GM10847 (cell line): ENCODE measurements around the gene WSCD2.

Source experiments
- POLR2A ChIP-seq: IDR thresholded peaks from 2 replicates; pipeline ENCODE4 v1.6.1; 2011; ENCODE audit not compliant: insufficient read length; ENCODE audit errors: extremely low read depth

The WSCD2 gene

DNA sequence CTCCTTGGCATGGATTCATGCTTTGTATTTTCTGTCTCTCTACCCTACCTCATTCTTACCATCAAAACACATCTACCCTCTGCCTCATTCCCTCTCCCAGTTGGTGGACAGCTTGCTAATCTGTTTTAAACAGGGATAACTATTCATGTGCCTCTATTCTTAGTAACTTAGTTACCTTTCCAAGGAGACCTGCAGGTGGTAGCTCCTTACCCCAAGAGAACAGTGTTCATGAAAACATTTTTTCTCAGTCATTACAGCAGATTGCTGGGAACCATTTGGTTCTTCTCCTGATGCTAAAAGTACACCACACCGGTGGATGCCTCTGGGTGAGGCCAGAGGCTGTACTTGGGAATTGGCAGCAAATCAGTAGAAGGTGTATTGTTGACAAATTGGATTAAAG lies 137.0 kb downstream of the WSCD2 start:
- TF ChIP-seq POLR2A = no peak

DNA sequence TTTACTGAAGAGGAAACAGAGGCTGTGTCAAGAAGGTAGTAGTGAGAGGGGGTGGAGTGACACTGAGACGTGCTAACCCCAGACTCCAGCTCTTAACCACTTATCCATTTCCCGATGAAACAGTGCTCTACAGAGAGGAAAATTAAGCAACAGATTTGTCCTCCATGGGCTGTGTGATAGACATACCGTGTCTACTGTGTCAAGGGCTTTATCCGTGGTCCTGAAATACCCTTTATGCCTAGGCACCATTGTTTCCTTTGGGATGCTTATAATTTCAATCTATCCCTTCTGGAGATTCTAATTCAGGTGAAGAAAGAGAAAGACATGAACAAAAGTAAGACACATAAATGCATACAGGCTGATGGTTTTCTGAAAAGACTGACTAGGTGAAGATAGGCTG lies 138.4 kb downstream of the WSCD2 start:
- TF ChIP-seq POLR2A = no peak

DNA sequence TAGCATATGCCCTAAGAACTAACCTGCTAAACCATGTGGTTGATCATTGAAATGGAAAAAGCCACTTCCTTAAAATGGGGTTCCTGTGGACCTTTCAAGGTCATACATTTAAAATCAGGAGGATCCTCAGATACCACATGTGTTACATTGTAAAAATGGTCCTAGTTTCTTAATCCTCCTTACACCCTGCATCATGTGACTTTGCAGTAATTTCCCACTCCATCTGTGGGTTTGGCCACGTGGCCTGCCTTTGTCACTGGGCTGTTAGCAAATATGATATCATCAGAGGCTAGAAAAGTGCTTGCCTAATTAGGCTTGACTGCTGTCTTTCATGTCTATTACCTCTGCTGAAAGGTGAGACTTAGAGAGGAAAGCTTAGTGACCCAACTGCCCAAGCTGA lies 139.3 kb downstream of the WSCD2 start:
- TF ChIP-seq POLR2A = no peak

DNA sequence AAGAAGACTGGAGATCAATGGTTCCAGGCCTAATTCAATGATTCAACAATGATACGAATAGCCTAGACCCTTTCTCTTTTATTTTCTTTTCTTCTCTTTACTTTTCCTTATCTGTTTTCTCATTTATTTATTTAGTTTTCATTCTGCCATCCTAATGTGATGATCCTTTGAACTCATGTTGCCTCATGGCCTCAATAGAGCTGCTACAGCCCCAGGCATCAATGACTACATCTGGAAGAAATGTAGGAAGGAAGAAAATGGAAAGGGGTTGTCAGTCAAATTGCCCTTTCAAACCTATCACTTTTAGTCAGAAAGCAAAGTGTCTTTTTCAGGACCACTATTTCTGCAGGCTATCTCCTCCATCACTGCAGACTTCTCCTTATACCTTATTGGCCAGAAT lies 140.1 kb downstream of the WSCD2 start:
- TF ChIP-seq POLR2A = no peak

DNA sequence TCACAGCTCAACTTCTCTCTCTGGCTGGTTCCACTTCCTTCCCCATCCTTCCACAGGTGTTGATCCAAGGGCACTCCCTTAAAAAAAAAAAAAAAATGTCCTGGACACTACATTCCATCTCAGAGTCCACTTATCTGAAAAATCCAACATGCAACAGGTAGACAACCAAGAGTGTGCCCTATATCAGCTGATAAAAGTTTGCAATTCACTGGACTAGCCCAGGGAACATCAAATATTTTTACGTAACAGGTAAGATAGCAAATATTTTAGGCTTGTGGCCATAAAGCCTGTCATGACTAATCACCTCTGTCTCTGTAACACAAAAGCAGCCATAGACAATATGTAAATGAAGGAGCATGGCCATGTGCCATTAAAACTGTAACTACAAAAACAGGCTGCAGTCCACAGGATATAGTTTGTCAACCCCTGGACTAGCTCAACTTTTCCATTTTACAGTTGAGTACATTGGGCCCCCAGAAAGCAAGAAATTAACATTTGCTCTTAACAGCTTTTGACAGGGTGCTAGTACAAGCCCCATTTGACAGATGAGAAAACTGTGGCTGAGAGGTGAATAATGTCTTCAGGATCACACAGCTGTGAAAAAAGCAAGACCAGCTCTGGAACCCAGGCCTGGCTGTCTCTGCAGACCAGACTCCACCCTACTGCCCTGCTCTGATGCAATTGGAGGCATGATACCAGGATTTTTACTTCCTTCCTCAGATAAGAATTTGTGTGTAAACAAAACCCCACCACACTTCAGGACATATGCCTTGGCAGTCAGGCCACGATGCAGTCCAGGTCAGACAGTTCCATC lies 141.2 kb downstream of the WSCD2 start:
- no peak for TF ChIP-seq POLR2A

DNA sequence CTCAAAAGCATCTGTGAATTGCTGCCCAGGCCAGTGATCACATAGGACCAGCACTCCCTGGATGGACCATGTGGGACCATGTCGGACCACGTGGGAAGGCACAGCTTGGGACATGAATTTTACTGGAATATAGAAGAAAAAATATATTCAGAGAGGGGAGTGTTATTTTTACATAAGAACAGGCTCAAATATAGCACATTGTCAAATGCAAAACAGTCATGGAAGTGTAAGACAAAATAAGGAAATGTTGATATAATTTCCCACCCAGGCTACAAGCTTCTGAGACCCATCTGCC lies 141.7 kb downstream of the WSCD2 start:
- no peak for TF ChIP-seq POLR2A

DNA sequence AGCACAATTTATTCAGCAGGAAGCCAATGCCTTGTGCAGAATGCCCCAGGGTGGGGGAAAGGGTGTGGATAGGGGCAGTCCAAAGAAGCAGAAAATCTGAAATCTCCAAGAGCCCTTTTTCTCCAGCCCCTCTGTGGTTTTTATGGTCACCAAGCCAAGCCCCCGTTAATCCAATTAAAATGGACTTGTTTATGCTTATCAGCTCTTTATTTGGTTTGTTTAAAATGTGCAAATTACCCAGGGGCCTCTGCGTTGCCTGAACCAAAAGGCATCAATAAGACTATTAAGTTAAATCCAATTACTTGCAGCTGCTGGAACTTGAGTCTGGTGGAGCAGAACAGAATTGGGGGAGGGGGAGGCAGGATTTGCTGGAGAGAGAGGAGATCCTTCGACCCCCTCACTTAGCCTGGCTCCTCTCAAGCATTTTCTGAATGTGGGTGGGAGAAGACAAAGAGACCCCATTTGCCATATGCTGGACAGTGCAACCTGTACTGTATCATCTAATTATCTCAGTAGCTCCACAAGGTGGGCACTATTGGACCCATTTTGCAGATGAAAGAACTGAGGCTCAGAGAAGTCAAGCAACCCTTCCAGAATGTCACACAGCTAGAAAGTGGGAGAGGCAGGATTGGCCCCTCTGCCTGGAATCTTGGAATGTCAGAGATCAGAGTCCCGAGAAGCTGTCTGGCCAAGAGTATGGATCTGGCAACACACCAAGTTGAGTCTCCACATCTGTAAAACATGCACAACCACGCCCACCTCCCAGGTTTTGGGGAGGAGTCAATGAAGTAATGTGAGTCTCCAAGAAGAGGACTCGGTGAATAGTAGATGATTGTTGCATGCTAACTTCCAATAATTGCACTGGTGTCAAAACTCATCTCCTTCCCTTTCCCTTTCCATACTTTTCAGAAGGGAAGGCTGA lies 143.1 kb downstream of the WSCD2 start:
- TF ChIP-seq POLR2A = no peak

DNA sequence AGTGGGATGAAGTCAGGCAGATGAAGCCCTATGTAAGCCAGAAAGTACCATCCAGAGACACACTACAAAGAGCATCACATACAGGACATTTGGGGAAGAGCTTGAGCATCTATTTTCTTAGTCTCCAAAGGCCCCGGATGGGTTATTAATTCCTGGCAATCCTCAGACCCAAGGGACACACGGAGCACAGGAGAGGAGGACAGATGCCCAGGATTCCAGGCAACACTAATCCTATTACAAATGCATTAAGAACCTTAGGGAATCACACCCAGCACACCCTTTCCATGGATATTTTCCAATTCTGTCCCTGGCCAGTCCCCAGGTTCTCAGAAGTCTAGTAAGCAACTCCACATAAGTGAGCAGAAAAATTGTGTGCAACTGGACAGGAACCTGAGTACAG lies 144.1 kb downstream of the WSCD2 start:
- TF ChIP-seq POLR2A = no peak

DNA sequence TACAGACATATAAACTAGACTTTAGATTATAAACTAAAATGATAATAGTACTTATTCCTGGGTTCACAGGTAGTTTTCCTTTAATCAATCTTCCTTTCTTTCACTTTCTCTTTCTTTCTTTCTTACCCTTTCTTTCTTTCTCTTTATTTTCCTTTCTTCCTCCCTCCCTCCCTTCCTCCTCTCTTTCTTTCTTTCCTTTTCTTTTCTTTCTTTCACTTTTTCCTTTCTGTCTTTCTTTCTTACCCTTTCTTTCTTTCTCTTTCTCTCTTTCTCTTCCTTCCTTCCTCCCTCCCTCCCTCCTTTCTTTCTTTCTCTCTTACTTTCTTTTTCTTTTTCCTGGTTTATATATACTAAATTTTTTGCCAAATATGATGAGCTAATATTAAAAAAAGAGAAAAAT lies 148.5 kb downstream of the WSCD2 start:
- no peak for TF ChIP-seq POLR2A

DNA sequence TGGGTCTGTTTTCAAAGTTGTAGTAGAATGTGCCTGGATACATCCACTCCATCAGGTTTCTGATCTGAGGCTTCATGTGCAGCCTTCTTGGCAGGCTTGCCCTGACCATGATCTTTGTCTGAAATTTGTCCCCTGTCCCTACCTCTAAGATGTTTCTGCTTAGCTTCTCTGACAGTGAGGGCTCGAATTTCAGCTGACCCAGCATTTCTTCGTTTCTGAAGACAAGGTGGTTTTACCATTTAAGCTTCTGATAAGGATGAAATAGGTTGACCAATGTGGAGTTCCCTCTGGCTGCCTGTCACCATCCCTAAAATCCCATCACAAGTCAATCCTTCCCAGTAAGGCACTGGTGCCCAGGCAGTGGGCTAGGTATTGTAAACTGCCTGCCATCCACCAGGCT lies 153.1 kb downstream of the WSCD2 start:
- TF ChIP-seq POLR2A = no peak

DNA sequence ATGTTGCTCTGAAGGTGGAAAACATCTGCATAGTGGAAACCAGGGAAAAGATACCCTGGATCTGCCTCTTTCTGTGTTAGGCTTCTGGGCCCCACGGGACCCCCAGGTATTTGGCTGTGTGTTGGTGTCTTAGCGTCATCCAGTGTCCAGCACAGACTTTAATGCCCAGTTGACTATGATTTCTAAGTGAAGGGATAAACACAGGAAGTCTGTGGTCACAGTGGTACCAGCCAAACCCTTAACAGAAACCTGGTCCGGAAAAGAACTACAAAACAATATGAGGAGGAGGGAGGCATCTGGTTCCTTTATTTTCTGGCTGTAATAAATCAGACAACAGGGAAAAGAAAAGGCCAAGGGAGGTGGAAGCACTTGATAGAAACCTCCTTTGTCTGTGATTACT lies 153.6 kb downstream of the WSCD2 start:
- no peak for TF ChIP-seq POLR2A

DNA sequence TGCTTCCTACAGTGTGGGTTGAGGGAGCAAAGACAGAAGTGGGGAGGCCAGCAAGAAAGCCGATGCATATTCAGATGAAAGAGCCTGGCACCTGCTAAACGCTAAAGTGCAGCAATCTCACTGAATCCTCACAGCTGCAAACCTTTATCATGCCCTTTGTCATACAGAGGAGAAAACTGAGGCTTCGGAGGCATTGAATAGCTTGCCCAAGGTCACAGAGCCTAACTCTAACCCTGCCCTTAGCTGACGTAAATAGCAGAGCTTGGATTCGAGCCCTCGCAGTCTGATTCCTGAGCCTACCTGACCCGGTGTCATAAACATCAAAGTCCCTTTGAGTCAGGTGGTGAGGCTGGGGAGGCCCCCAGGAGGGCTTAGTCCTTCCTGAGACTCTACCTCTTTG lies 155.1 kb downstream of the WSCD2 start:
- no peak for TF ChIP-seq POLR2A

DNA sequence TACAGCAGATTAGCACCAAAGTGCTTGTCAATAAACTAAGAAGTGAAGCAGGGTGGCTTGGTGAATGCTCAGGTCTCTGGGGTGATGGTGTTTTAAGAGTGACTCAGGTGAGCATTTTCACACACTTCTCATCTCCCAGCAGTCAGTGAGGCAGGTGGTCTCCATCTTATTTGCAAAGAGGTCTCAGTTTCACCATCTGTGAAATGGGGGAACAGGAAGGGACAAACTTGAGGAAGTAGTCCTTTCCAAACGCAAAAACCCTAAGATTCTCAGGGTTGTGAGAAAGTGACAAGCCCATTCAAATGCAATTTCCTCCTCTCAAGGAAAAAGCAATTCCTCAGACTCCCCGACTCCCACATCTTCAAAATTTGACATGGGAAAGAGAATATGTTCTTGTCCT lies 155.9 kb downstream of the WSCD2 start:
- no peak for TF ChIP-seq POLR2A

DNA sequence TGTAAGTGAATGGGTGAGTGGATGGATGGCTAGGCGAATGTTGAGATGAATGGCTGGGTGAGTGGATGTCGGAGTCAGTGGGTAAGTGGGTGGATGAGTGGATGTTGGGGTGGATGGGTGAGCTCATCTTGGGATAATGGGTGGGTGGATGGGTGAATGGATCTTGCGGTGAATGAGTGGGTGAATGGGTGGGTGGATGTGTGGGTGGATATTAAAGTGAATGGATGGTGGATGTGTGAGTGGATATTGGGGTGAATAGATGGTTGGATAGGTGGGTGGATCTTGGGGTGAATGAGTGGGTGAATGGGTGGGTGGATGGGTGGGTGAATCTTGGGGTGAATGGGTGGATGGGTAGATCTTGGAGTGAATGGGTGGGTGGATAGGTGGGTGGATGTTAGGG lies 158.1 kb downstream of the WSCD2 start:
- no peak for TF ChIP-seq POLR2A

DNA sequence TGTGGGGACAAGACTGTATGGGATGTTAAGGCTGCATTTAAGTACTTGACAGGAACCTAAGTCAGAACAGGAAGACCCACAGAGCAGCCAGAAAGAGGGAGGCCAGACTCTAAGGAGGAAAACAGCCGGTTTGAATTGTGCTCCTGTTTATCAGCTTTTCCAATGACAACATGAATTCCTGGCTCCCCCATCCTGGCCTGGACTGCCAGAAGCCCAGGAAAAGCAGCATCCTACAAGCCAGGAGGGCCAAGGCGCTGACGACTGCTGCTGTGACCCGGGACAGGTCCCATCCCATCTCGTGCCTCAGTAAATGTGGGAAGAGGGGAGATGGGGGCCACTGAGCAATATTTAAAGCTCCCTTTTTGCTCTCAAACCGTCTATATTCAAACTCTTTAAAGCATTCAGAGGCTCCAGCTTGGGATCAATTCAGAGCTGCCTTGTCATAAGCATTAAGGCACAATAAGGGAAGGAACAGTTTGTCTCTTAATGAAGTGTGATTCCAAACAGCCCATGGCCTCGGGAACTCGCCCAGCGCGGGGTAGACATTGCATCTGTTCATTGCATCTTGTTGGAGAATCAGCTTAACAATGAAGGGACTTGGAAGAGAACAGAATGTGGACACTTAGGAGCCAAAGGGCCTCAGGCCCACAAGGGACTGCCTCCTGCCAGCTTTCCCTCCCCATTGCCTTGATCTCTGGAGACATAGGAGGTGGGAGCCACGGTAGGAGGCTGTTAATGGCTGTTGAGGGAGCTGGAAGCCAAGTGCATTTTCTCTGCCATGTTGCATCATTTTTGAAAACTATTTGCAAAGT lies 160.5 kb downstream of the WSCD2 start:
- no peak for TF ChIP-seq POLR2A

DNA sequence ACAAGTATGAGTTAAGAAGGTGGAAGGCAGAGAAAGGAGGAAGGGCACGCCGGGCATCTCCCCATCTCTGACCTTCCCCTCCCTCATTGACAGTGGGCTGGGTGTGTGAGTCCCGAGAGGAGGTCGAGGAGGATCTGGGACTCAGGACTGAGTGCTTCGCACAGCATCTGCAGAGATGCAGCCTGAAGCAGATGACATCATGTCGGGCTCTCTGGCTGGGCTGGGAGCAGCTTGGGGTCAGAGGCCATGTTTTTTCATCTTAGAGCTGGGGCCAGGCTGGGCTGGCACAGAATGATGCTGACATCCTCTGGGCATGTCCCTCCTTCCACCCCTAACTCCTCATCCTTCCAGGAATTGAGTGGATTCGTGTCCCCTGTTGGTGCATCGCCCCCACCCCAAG lies 166.6 kb downstream of the WSCD2 start:
- TF ChIP-seq POLR2A = no peak
